Activated T-cell treated with anti-CD3 and anti-CD28 coated beads, Interleukin-2, amount 50 U/mL, for 72 hours (primary cell): Measurements from ENCODE around the gene ZSCAN23. TPM values are rescaled to one million over a fixed set of nuclear protein-coding genes. Genes with fewer than 3 reads are reported as not detected.
A peak's percentile ranks its signal among the peaks of the same experiment; 100 is the strongest.

Source experiments
- ATAC-seq, 2 donors: fragments of 150-1000 bp; cut with Tn5 transposase; replicated peaks in 1 of 2; 2 replicates each; pipeline ENCODE4 v1.10.0; 2021; ENCODE audit warnings: moderate library complexity in 2 of 2, mild to moderate bottlenecking in 1 of 2
- DNase-seq, 2 donors: peaks; one replicate each; pipeline ENCODE4 v3.0.0; 2021 to 2022; ENCODE audit warnings: mixed read lengths in 1 of 2
- H3K27ac Mint-ChIP-seq: one replicate; pipeline ENCODE4 v1.8.0; 2022; ENCODE audit warnings: mild to moderate bottlenecking, moderate library complexity, mixed read lengths
- H3K27me3 Mint-ChIP-seq: one replicate; pipeline ENCODE4 v1.8.0; 2022; ENCODE audit warnings: low read depth, mixed read lengths
- H3K36me3 Mint-ChIP-seq, 2 donors: one replicate each; pipeline ENCODE4 v1.8.0; 2022; ENCODE audit warnings: mixed read lengths in 2 of 2, mild to moderate bottlenecking in 1 of 2; ENCODE audit not compliant: insufficient read depth in 2 of 2
- H3K4me1 Mint-ChIP-seq: one replicate; pipeline ENCODE4 v1.8.0; 2022; ENCODE audit warnings: low read depth, mixed read lengths
- H3K4me3 Mint-ChIP-seq, 2 donors: one replicate each; pipeline ENCODE4 v1.8.0; 2022; ENCODE audit warnings: mild to moderate bottlenecking in 2 of 2, mixed read lengths in 2 of 2, moderate library complexity in 2 of 2
- H3K9me3 Mint-ChIP-seq, 2 donors: one replicate each; pipeline ENCODE4 v1.8.0; 2022; ENCODE audit warnings: mixed read lengths in 2 of 2
- total RNA-seq, 2 donors: library from RNA; stranded (reverse); gene quantifications; one replicate each; pipeline ENCODE4 v1.2.3, GENCODE V29; 2022

ZSCAN23 gene
- total RNA-seq, 2 donors from 2014 or later, result 2.5 to 4.3 TPM

DNA sequence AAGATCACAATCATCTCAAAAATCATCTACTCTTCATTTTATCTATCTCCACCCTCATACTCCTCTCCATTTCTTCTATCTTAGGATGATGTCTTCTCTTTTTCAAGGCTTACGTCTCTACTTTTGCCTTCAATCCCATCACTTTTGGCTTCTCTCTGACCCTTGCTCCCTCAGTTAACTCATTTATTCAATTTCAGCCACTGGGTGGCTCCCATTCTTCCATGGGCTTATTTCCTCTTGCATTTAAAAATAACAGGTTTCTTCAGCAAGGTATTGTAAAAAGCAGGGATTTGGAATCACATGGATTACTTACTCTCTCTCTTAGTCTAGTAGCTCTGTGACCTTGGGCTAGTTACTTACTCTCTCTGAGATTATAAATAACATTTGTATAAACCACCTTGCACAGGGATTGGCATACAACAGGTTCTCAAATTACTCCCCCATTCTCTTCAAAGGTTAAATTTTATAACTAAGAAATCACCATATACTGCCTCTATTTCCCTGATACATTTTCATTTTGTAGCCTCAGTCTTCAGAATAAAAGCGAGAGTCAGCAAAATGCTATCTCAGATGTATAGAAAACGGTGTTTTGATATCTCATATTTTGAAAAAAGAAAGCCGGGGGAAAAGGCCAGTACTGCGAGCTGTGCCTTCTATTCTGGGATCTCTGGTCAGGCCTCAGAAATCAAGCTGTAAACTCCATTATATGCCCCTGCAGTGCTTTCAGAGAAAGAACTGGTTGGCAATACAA is 49.2 kb downstream of the ZSCAN23 start:
- H3K4me1 Mint-ChIP-seq, result peaks cover 50% of the 10 kb centered on the region
- no peak for DNase-seq
- no peaks in the 10 kb centered on the region for H3K27me3 Mint-ChIP-seq
- no peak for ATAC-seq
- H3K4me3 Mint-ChIP-seq, result no peak overlapping the region
- H3K9me3 Mint-ChIP-seq, result no peaks in the 10 kb centered on the region
- no peak overlapping the region for H3K27ac Mint-ChIP-seq
- H3K36me3 Mint-ChIP-seq, result peaks cover 21 to 57% of the 10 kb centered on the region in 2 donors

DNA sequence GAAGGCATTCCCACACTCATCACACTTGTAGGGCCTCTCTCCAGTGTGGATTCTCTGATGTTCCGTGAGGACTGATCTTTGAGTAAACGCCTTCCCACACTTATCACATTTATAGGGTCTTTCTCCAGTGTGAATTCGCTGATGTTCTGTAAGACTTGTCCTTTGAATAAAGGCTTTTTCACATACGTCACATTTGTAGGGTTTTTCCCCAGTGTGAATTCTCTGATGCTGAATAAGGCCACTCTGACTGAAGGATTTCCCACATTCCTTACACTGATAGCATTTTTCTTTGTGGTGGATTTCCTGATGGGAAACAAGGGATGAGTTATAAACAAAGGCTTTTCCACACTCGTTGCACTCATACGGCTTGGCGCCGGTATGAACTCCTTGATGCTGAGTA is 52.6 kb downstream of the ZSCAN23 start:
- Mint-ChIP-seq H3K4me3 (no peak overlapping the region), H3K9me3 (no peaks in the 10 kb centered on the region), H3K36me3 (peaks cover 23 to 47% of the 10 kb centered on the region in 2 donors), H3K27me3 (no peaks in the 10 kb centered on the region), H3K4me1 (peaks cover 21% of the 10 kb centered on the region), H3K27ac (peak overlapping the region; percentile 17)
- DNase-seq, result no peak
- no peak for ATAC-seq

DNA sequence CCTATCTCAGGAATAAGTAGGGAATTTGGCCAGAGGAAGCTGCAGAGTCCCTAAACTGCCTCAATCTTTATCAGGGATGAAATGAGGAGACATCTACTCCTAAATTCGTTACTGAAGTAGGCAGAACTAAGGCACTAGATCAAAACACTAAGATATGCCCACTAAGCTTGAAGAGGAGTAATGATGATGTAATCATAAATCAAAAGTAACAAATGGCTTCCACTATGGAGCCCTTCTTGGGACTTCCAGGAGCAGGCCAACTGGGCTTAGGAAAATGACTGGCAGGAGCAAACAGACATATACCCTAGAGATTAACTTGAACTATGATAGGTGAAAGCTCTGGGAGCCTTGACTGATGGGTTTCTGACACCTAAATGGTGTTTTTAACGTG is 59.2 kb downstream of the ZSCAN23 start:
- Mint-ChIP-seq H3K27ac (no peak overlapping the region), H3K36me3 (peaks cover 17 to 29% of the 10 kb centered on the region in 2 donors), H3K4me3 (no peak overlapping the region), H3K27me3 (no peaks in the 10 kb centered on the region), H3K9me3 (no peaks in the 10 kb centered on the region), H3K4me1 (peaks cover 17% of the 10 kb centered on the region)
- ATAC-seq, result no peak
- no peak for DNase-seq

- peak overlapping the region; percentile 84 to 85 for H3K4me3 Mint-ChIP-seq
- no peaks in the 10 kb centered on the region for H3K27me3 Mint-ChIP-seq
- H3K27ac Mint-ChIP-seq, result peak overlapping the region; percentile 18
- H3K36me3 Mint-ChIP-seq, result peaks cover 16 to 27% of the 10 kb centered on the region in 2 donors
- peak; percentile 81 to 84 for ATAC-seq
- no peaks in the 10 kb centered on the region for H3K9me3 Mint-ChIP-seq
- peak; percentile 50 to 65 for DNase-seq
- H3K4me1 Mint-ChIP-seq, result peaks cover 17% of the 10 kb centered on the region
Observed at GRCh38 chr6:28383235-28384142, 59.8 kb downstream of the ZSCAN23 start.

Other genes with a start within 250 kb of the ZSCAN23 start
- 1 to 10 TPM; 7.5 to 9.2 TPM for gene ZSCAN9, start 218.2 kb downstream of the ZSCAN23 start, total RNA-seq
- gene ZKSCAN4, start 191.2 kb downstream of the ZSCAN23 start, total RNA-seq, result 1 to 10 TPM; 5.1 to 7.6 TPM
- under 1 TPM in 1 of 2 donors, not detected in 1; 0.14 TPM for gene NKAPL, start 184.2 kb downstream of the ZSCAN23 start, total RNA-seq
- 10 to 100 TPM; 10.1 to 10.7 TPM for gene ZSCAN26, start 176.3 kb downstream of the ZSCAN23 start, total RNA-seq
- 1 to 10 TPM; 4.7 to 5.9 TPM for gene PGBD1, start 161.9 kb downstream of the ZSCAN23 start, total RNA-seq
- gene ZSCAN31, start 107.3 kb downstream of the ZSCAN23 start, total RNA-seq, result 1 to 10 TPM; 1.5 to 2.1 TPM
- gene ZKSCAN3, start 93.5 kb downstream of the ZSCAN23 start, total RNA-seq, result 1 to 10 TPM; 3.3 to 5.2 TPM
- gene ZSCAN12, start 43.7 kb downstream of the ZSCAN23 start, total RNA-seq, result 1 to 10 TPM; 5.6 to 6.4 TPM
- not detected for gene GPX6, start 72.3 kb upstream of the ZSCAN23 start, total RNA-seq
- gene GPX5, start 82.4 kb upstream of the ZSCAN23 start, total RNA-seq, result not detected